GM12878 (cell line): ENCODE data around the gene UBE2C.
"Not testable (repeated sequence)": the region's sequence is repeated elsewhere in the genome, so short reads cannot be mapped to it uniquely, and the experiment has no call there.

ENCODE experiments used
- EZH2 ChIP-seq: IDR thresholded peaks from 2 replicates; pipeline ENCODE4 v1.6.1; 2012; ENCODE audit warnings: low read depth, mild to moderate bottlenecking, control low read depth, inconsistent platforms, low read length, borderline replicate concordance; ENCODE audit not compliant: control insufficient read depth
- KDM1A ChIP-seq: fragments of 200-600 bp; sonication (generic); IDR thresholded peaks from 2 replicates; pipeline ENCODE4 v1.6.1; 2016; ENCODE audit warnings: borderline replicate concordance
- NR2F1 ChIP-seq: fragments of 450-650 bp; conservative IDR thresholded peaks from 2 replicates; pipeline ENCODE4 v1.6.1; 2017; ENCODE audit warnings: mild to moderate bottlenecking
- RAD21 ChIP-seq: IDR thresholded peaks from 2 replicates; pipeline ENCODE4 v1.6.1; 2011; ENCODE audit warnings: mild to moderate bottlenecking, low read depth, low read length, moderate library complexity; ENCODE audit not compliant: insufficient read depth
- SUZ12 ChIP-seq: fragments of 200-600 bp; sonication (generic); IDR thresholded peaks from one replicate; pipeline ENCODE4 v1.6.1; 2018; ENCODE audit warnings: antibody characterized with exemption, mild to moderate bottlenecking; ENCODE audit not compliant: unreplicated experiment
- ZNF274 ChIP-seq: IDR thresholded peaks from one replicate; pipeline ENCODE4 v1.8.0; 2011; ENCODE audit not compliant: insufficient read length, insufficient read depth
- TF ChIP-seq, protein P1 (sequence below), 3 experiments: IDR thresholded peaks in 2 of 3; conservative IDR thresholded peaks in 1 of 3; 2 replicates each; pipeline ENCODE4 v1.5.1; 2011; ENCODE audit warnings: low read depth in 3 of 3, low read length in 3 of 3, mild to moderate bottlenecking in 3 of 3, control low read depth in 2 of 3, moderate library complexity in 2 of 3, inconsistent platforms in 1 of 3, mixed read lengths in 1 of 3; ENCODE audit not compliant: control insufficient read depth in 2 of 3, insufficient read depth in 1 of 3; ENCODE audit errors: extremely low read depth in 1 of 3

DNA sequence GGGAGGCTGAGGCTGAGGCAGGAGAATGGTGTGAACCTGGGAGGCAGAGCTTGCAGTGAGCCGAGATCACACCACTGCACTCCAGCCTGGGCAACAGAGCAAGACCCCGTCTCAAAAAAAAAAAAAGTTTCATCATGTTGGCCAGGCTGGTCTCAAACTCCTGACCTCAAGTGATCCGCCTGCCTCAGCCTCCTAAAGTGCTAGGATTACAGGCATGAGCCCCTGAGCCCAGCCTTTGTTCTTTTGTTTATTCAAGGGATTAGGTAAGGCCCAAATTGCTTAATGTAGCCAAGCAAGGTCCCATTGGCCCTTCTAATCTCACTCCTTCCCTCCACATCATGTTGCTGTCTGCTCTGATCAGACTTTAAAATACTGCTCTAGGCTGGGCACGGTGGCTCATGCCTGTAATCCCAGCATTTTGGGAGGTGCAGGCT, 17.2 kb downstream of the UBE2C start:
- TF ChIP-seq RAD21, EZH2, SUZ12, ZNF274, NR2F1, KDM1A: not testable (repeated sequence)
- TF ChIP-seq, protein P1, sequence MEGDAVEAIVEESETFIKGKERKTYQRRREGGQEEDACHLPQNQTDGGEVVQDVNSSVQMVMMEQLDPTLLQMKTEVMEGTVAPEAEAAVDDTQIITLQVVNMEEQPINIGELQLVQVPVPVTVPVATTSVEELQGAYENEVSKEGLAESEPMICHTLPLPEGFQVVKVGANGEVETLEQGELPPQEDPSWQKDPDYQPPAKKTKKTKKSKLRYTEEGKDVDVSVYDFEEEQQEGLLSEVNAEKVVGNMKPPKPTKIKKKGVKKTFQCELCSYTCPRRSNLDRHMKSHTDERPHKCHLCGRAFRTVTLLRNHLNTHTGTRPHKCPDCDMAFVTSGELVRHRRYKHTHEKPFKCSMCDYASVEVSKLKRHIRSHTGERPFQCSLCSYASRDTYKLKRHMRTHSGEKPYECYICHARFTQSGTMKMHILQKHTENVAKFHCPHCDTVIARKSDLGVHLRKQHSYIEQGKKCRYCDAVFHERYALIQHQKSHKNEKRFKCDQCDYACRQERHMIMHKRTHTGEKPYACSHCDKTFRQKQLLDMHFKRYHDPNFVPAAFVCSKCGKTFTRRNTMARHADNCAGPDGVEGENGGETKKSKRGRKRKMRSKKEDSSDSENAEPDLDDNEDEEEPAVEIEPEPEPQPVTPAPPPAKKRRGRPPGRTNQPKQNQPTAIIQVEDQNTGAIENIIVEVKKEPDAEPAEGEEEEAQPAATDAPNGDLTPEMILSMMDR (IDR thresholded peaks at IDR 0.05 in 2 of 3, conservative IDR thresholded peaks at IDR 0.05 in 1 of 3; ENCODE audit: control insufficient read depth in 2 of 3, extremely low read depth in 1 of 3, insufficient read depth in 1 of 3, low read depth in 3 of 3, low read length in 3 of 3) = not testable (repeated sequence)
